Mesenchymal stem cell (in vitro differentiated cells and primary cell): Measurements from ENCODE around the gene ALDH1A1.

Experiments
- DNase-seq: peaks from one replicate; pipeline ENCODE4 v3.0.0-alpha.2; 2013
- H2AFZ ChIP-seq: one replicate; pipeline ENCODE4 v1.6.1; 2013; ENCODE audit warnings: low read depth, mild to moderate bottlenecking, control low read depth, inconsistent platforms, low read length, moderate library complexity
- H2AK5ac ChIP-seq: 2 replicates; pipeline ENCODE4 v1.6.1; 2013; ENCODE audit warnings: low read length, moderate library complexity, mild to moderate bottlenecking, inconsistent platforms; ENCODE audit not compliant: severe bottlenecking
- H2BK120ac ChIP-seq: one replicate; pipeline ENCODE4 v1.6.1; 2013; ENCODE audit warnings: low read depth, mild to moderate bottlenecking, inconsistent platforms, low read length, moderate library complexity
- H2BK12ac ChIP-seq, 2 experiments: one replicate each; pipeline ENCODE4 v1.6.1; 2013; ENCODE audit warnings: inconsistent platforms in 2 of 2, low read length in 2 of 2, mild to moderate bottlenecking in 2 of 2, moderate library complexity in 2 of 2, control low read depth in 1 of 2
- H2BK15ac ChIP-seq: one replicate; pipeline ENCODE4 v1.6.1; 2013; ENCODE audit warnings: mild to moderate bottlenecking, low read depth, inconsistent platforms; ENCODE audit not compliant: poor library complexity, severe bottlenecking
- H2BK5ac ChIP-seq: 2 replicates; pipeline ENCODE4 v1.6.1; 2013; ENCODE audit warnings: low read depth, mild to moderate bottlenecking, low read length, control low read depth, inconsistent platforms; ENCODE audit not compliant: poor library complexity, severe bottlenecking
- H3K14ac ChIP-seq, 2 experiments: one replicate each; pipeline ENCODE4 v1.6.1; 2013; ENCODE audit warnings: inconsistent platforms in 2 of 2, low read length in 2 of 2, control low read depth in 1 of 2, mild to moderate bottlenecking in 1 of 2, moderate library complexity in 1 of 2
- H3K18ac ChIP-seq, 2 experiments: one replicate each; pipeline ENCODE4 v1.6.1; 2013; ENCODE audit warnings: inconsistent platforms in 2 of 2, low read length in 2 of 2, control low read depth in 1 of 2, low read depth in 1 of 2, mild to moderate bottlenecking in 1 of 2
- H3K23ac ChIP-seq, 2 experiments: one replicate each; pipeline ENCODE4 v1.6.1; 2013; ENCODE audit warnings: inconsistent platforms in 2 of 2, low read length in 2 of 2, mild to moderate bottlenecking in 2 of 2, moderate library complexity in 2 of 2, control low read depth in 1 of 2
- H3K27ac ChIP-seq: 2 replicates; pipeline ENCODE4 v1.5.1; 2013; ENCODE audit warnings: mild to moderate bottlenecking, moderate library complexity, low read length, control low read depth, inconsistent platforms; ENCODE audit not compliant: poor library complexity, severe bottlenecking
- H3K27me3 ChIP-seq, 2 experiments: 2 replicates each; pipeline versions ENCODE4 v1.6.1 to v1.7.0; 2013; ENCODE audit warnings: low read length in 2 of 2, mild to moderate bottlenecking in 2 of 2, moderate library complexity in 2 of 2, control low read depth in 1 of 2, inconsistent platforms in 1 of 2; ENCODE audit not compliant: control insufficient read depth in 1 of 2, insufficient read depth in 1 of 2
- H3K36me3 ChIP-seq, 2 experiments: 2 replicates each; pipeline versions ENCODE4 v1.6.1 to v1.7.0; 2013; ENCODE audit warnings: low read length in 2 of 2, control low read depth in 1 of 2, inconsistent platforms in 1 of 2, low read depth in 1 of 2, mild to moderate bottlenecking in 1 of 2; ENCODE audit not compliant: insufficient read depth in 2 of 2, control insufficient read depth in 1 of 2
- H3K4ac ChIP-seq, 2 experiments: one replicate each; pipeline ENCODE4 v1.6.1; 2013; ENCODE audit warnings: inconsistent platforms in 2 of 2, low read length in 2 of 2, mild to moderate bottlenecking in 2 of 2, moderate library complexity in 2 of 2, control low read depth in 1 of 2, low read depth in 1 of 2
- H3K4me1 ChIP-seq: 2 replicates; pipeline ENCODE4 v1.6.1; 2013; ENCODE audit warnings: low read depth, low read length, control low read depth; ENCODE audit not compliant: control insufficient read depth, insufficient read depth
- H3K4me2 ChIP-seq: 2 replicates; pipeline ENCODE4 v1.6.1; 2013; ENCODE audit warnings: low read length, mild to moderate bottlenecking, inconsistent platforms; ENCODE audit not compliant: poor library complexity, severe bottlenecking
- H3K4me3 ChIP-seq, 2 experiments: 2 replicates each; pipeline versions ENCODE4 v1.5.1 to v1.7.0; 2013; ENCODE audit warnings: low read length in 2 of 2, mild to moderate bottlenecking in 2 of 2, control low read depth in 1 of 2, low read depth in 1 of 2; ENCODE audit not compliant: insufficient read depth in 1 of 2
- H3K79me1 ChIP-seq: replicated peaks from 2 replicates; pipeline ENCODE4 v1.6.1; 2013; ENCODE audit warnings: mild to moderate bottlenecking, control low read depth, low read length, inconsistent platforms; ENCODE audit not compliant: poor library complexity, severe bottlenecking
- H3K9ac ChIP-seq: 2 replicates; pipeline ENCODE4 v1.7.0; 2013; ENCODE audit warnings: mild to moderate bottlenecking, low read length, moderate library complexity
- H3K9me3 ChIP-seq: 2 replicates; pipeline ENCODE4 v1.7.0; 2013; ENCODE audit warnings: mild to moderate bottlenecking, low read length; ENCODE audit not compliant: control insufficient read depth
- H4K8ac ChIP-seq: one replicate; pipeline ENCODE4 v1.6.1; 2013; ENCODE audit warnings: inconsistent platforms, mild to moderate bottlenecking, low read length, moderate library complexity
- H4K91ac ChIP-seq: one replicate; pipeline ENCODE4 v1.6.1; 2013; ENCODE audit warnings: mild to moderate bottlenecking, low read length, inconsistent platforms
- WGBS: methylation state at CpG from one replicate; pipeline ENCODE4 v1.1.7; 2013; ENCODE audit warnings: mixed read lengths; 5-methylcytosine and 5-hydroxymethylcytosine counted together

Gene ALDH1A1

DNA sequence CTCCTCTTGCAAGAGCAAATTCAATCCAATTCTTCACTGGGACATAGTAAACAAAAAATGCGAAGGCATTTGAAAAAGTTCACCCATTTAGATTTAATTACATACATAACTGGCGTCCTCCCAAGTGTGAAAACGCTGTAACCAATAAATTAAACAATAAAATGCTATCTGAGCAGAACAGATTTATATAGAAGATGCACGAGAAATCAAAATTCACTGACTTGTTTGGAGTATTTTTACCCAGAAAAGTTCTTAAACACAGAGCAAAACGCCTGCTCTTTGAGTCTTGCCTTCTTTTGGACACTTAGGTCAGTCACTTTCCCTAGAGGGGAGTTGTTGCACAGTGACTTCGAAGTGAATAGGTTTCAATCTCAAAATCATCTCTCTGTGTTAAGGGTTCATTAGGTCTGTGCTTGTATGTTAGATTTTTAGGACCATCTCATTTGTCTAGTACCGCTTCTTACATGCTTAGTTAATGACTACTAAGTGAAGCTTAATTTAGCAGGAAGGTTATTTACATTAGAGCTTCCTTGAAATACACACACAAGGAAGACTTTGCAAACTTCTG lies 1.9 kb downstream of the ALDH1A1 start:
- H4K91ac ChIP-seq: no peak overlapping the region
- H3K23ac ChIP-seq: no peak overlapping the region
- H3K4me1 ChIP-seq: no peaks in the 10 kb centered on the region
- H2BK120ac ChIP-seq: no peak overlapping the region
- 79% methylated on average over 5 of the region's 7 CpGs for whole genome bisulfite sequencing
- H3K9me3 ChIP-seq: no peaks in the 10 kb centered on the region
- no peak overlapping the region for H3K4me3 ChIP-seq
- no peak overlapping the region for H2AFZ ChIP-seq
- H4K8ac ChIP-seq: no peak overlapping the region
- H3K36me3 ChIP-seq: no peaks in the 10 kb centered on the region
- no peak overlapping the region for H3K4me2 ChIP-seq
- no peaks in the 10 kb centered on the region for H3K79me1 ChIP-seq
- H3K14ac ChIP-seq: no peak overlapping the region
- peak; percentile 18 for DNase-seq
- no peak overlapping the region for H2BK12ac ChIP-seq
- no peak overlapping the region for H2BK5ac ChIP-seq
- H2BK15ac ChIP-seq: no peak overlapping the region
- H3K27me3 ChIP-seq: no peaks in the 10 kb centered on the region
- no peak overlapping the region for H2AK5ac ChIP-seq
- H3K27ac ChIP-seq: no peak overlapping the region
- H3K9ac ChIP-seq: no peak overlapping the region
- no peak overlapping the region for H3K4ac ChIP-seq
- H3K18ac ChIP-seq: no peak overlapping the region

DNA sequence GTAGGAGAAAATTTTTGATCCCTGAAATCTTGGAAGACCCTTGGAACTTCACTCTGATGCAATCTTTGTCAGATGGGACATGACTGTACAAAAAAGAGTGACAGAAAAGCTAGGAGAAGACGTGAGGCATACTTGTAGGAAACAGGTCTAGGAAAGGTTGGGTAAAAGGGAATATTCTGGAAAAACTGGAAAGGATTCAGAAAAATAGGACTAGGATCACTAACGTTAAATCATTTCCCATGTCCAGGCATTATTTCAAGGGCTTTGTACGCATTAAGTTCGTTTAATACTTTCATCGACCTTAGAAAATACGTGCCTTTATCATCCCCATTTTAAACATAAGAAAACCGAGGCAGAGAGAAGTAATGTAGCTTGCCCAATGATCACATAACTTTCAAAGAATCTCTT lies 2.9 kb downstream of the ALDH1A1 start:
- H4K8ac ChIP-seq: no peak overlapping the region
- H2BK15ac ChIP-seq: no peak overlapping the region
- no peak overlapping the region for H3K23ac ChIP-seq
- no peaks in the 10 kb centered on the region for H3K4me1 ChIP-seq
- H3K18ac ChIP-seq: no peak overlapping the region
- no peak overlapping the region for H3K9ac ChIP-seq
- no peak for DNase-seq
- H2AFZ ChIP-seq: no peak overlapping the region
- no peak overlapping the region for H2BK12ac ChIP-seq
- no peaks in the 10 kb centered on the region for H3K9me3 ChIP-seq
- no peak overlapping the region for H3K27ac ChIP-seq
- no peak overlapping the region for H3K4me2 ChIP-seq
- H2BK120ac ChIP-seq: no peak overlapping the region
- H4K91ac ChIP-seq: no peak overlapping the region
- no peak overlapping the region for H2BK5ac ChIP-seq
- no peaks in the 10 kb centered on the region for H3K36me3 ChIP-seq
- 83% methylated on average over 7 of the region's 7 CpGs for WGBS
- H3K79me1 ChIP-seq: no peaks in the 10 kb centered on the region
- no peak overlapping the region for H3K14ac ChIP-seq
- H2AK5ac ChIP-seq: no peak overlapping the region
- no peak overlapping the region for H3K4me3 ChIP-seq
- H3K27me3 ChIP-seq: no peaks in the 10 kb centered on the region
- H3K4ac ChIP-seq: no peak overlapping the region

DNA sequence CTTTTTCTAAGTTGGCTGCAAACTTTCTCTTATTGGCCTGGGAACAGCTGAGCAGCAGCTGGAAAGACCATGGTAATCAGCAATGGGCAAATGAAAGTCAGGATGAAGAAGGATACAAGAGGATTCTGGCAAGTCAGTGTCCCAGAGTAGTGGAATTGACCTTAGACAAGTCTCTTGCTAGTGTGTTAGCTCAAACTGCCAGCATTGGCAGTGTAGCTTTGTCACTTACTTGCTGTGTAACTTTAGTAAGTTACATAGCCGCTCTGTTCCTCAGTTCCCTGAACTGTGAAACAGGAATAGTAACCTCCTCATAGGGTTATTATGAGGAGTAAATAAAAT lies 3.6 kb downstream of the ALDH1A1 start:
- Histone ChIP-seq H3K27me3 (no peaks in the 10 kb centered on the region), H3K36me3 (no peaks in the 10 kb centered on the region), H4K8ac (no peak overlapping the region), H3K4ac (no peak overlapping the region), H3K79me1 (no peaks in the 10 kb centered on the region), H2BK120ac (no peak overlapping the region), H2AFZ (no peak overlapping the region), H3K4me1 (no peaks in the 10 kb centered on the region), H4K91ac (no peak overlapping the region), H3K23ac (no peak overlapping the region), H3K9me3 (no peaks in the 10 kb centered on the region), H3K18ac (no peak overlapping the region), H3K4me3 (no peak overlapping the region), H2AK5ac (no peak overlapping the region), H2BK15ac (no peak overlapping the region), H2BK5ac (no peak overlapping the region), H2BK12ac (no peak overlapping the region), H3K9ac (no peak overlapping the region), H3K4me2 (no peak overlapping the region), H3K14ac (no peak overlapping the region), H3K27ac (no peak overlapping the region)
- no CpG with 5 or more reads among the region's 1 CpG for WGBS
- no peak for DNase-seq

DNA sequence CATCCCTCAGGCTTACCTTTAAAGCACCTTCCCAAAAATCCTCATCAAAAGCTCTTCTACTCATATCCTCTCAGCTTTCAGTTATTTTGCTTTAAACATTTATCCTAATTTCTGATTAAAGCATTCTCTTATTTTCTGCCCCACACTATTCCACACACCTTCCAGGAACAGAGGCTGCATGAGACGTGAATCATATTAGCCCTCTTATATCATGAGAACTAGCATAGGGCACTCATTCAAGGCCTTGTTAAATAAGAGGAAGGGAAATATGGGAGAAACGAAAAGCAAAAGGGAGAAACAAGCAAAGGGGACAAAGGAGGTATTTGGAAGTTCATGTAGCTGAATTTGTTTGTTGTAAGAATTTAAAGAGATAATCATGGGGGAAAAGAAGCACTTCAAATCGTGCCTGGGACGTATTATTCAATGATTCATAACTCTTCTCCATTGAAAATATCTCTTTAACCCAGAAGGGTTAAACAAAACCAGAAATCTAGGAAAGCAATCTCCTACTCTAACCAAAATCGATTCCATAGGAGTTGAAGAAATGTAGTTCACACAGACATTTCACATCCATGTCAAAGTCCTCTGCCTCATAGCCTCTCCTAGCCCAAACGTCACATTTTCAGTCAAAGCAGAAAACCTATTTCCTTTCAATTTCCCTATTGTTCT lies 4.1 kb downstream of the ALDH1A1 start:
- Histone ChIP-seq H3K36me3 (no peaks in the 10 kb centered on the region), H2BK5ac (no peak overlapping the region), H2BK15ac (no peak overlapping the region), H2AFZ (no peak overlapping the region), H3K4me3 (no peak overlapping the region), H2AK5ac (peak overlapping the region; percentile 76), H4K91ac (no peak overlapping the region), H3K4me2 (no peak overlapping the region), H3K27ac (no peak overlapping the region), H3K9ac (no peak overlapping the region), H3K18ac (no peak overlapping the region), H3K4ac (no peak overlapping the region), H2BK120ac (no peak overlapping the region), H3K4me1 (no peaks in the 10 kb centered on the region), H3K27me3 (no peaks in the 10 kb centered on the region), H3K14ac (no peak overlapping the region), H3K9me3 (no peaks in the 10 kb centered on the region), H3K79me1 (no peaks in the 10 kb centered on the region), H3K23ac (no peak overlapping the region), H4K8ac (no peak overlapping the region), H2BK12ac (no peak overlapping the region)
- DNase-seq: no peak
- WGBS: 72% methylated on average over 5 of the region's 6 CpGs
